HG03354 (cell line): Measurements from ENCODE around the gene MYCL.
"Not testable (repeated sequence)": the region's sequence is repeated elsewhere in the genome, so short reads cannot be mapped to it uniquely, and the experiment has no call there.

ENCODE experiments used
- ATAC-seq: cut with Tn5 transposase; IDR thresholded peaks from one replicate; pipeline ENCODE4 v1.9.1; 2021; ENCODE audit warnings: mild to moderate bottlenecking; ENCODE audit not compliant: unreplicated experiment, poor library complexity, severe bottlenecking

MYCL gene

DNA sequence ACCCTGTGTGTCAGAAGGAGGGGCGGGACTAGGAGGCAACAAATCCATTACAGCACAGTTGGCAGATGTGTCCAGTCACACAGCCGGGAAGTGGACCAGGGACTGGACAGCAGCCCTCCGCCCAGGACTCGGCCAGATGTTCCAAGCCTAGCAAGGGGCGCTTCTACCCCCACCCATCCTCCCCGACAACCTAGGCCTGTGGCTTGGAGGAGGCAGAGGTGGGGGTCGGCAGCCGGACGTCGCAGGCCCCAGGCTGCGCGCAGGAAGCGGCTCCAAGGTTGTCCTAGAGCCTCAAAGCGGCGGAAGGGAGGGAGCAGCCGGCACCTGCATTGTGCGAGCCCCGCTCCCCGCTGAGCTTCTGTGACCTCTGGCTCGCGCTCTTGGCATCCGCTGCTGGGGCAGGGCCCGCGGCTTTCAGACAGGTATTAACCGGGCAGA lies 20.6 kb upstream of the MYCL start:
- ATAC-seq, result no peak

DNA sequence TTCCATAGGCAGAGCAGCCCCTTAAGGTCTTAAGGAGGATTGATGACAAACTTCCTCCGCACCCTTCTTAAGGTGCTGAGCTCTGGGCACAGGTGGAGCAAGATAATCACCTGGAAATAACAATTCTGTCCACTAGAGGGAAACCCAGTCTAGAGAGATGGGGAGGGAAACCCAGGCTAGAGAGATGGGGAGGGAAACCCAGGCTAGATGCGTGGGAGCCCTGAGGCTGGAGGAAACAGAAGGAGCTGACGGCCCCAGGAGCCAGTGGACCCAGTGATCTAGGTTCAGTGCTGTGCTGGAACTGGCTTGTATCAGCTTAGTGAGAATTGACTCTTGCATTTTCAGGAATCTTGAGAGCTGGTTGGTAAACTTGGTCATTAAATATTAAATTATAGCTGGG lies 17.8 kb upstream of the MYCL start:
- ATAC-seq, result no peak

DNA sequence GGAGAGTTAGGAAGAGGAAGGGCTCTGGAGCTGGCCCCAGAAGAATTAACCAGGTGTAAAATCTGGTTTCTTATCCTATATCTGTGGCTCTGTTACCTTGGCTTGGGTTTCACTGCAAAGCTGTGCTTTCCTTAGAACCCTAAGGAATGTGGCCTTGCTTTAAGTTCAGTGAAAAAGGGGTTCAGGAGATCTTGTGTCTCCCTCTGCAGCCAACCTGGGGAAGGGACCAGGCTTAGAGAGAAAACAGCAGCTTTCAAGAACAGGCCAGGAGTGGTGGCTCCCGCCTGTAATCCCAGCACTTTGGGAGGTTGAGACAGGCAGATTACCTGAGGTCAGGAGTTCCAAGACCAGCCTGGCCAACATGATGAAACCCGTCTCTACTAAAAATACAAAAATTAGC lies 16.1 kb upstream of the MYCL start:
- ATAC-seq, result no peak

DNA sequence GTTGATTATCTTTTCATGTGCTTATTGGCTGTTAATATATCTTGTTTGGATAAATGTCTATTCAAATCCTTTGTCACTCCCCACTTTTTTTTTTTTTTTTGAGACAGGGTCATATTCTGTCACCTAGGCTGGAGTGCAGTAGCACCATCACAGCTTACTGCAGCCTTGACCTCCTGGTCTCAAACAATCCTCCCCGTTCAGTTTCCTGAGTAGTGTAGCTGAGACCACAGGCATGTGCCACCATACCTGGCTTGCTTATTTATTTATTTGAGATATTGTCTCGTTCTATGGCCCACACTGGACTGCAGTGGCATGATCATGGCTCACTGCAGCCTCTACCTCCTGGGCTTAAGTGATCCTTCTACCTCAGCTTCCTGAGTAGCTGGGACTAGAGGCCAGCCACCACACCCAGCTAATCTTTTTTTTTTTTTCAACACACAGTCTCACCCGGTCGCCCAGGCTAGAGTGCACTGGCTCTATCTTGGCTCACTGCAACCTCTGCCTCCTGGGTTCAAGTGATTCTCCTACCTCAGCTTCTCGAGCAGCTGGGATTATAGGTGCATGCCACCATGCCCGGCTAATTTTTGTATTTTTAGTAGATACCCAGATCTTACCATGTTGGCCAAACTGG lies 13.9 kb upstream of the MYCL start:
- no peak for ATAC-seq

DNA sequence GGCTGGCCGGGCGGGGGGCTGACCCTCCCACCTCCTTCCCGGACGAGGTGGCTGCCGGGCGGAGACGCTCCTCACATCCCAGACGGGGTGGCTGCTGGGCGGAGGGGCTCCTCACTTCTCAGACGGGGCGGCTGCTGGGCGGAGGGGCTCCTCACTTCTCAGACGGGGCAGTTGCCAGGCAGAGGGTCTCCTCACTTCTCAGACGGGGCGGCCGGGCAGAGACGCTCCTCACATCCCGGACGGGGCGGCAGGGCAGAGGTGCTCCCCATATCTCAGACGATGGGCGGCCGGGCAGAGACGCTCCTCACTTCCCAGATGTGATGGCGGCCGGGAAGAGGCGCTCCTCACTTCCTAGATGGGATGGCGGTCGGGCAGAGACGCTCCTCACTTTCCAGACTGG lies 11.4 kb upstream of the MYCL start:
- ATAC-seq, result not testable (repeated sequence)

DNA sequence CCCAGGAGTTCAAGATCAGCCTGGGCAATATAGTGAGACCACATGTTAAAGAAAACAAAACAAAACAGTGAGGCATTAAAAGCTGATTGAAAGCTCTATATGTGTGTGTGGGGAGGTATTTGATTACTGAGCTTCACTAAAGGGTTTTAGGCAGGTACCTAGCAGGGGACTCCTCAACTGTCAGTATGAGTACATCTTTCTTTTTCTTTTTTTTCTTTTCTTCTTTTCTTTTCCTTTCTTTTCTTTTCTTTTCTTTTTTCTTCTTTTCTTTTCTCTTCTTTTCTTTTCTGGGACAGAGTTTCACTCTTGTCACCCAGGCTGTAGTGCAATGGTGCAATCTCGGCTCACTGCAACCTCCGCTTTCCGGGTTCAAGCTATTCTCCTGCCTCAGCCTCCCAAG lies 8.5 kb upstream of the MYCL start:
- no peak for ATAC-seq

DNA sequence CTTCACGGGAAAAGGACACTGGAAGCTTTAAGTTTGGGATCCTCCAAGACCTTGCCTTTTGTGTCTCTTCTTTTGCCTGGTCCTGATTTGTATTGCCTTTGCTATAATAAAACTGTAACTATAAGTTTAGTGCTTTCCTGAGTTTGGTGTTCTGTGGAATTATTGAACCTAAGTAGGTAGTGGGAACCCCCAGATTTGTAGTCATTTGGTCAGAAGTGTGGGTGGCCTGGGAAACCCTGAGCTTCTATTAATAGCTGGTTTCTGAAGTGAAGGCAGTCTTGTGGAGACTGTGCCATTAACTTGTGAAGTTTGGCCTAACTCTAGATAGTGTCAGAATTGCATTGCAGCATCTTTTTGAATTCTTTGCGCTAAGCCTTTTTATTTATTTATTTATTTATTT lies 6.8 kb upstream of the MYCL start:
- no peak for ATAC-seq

DNA sequence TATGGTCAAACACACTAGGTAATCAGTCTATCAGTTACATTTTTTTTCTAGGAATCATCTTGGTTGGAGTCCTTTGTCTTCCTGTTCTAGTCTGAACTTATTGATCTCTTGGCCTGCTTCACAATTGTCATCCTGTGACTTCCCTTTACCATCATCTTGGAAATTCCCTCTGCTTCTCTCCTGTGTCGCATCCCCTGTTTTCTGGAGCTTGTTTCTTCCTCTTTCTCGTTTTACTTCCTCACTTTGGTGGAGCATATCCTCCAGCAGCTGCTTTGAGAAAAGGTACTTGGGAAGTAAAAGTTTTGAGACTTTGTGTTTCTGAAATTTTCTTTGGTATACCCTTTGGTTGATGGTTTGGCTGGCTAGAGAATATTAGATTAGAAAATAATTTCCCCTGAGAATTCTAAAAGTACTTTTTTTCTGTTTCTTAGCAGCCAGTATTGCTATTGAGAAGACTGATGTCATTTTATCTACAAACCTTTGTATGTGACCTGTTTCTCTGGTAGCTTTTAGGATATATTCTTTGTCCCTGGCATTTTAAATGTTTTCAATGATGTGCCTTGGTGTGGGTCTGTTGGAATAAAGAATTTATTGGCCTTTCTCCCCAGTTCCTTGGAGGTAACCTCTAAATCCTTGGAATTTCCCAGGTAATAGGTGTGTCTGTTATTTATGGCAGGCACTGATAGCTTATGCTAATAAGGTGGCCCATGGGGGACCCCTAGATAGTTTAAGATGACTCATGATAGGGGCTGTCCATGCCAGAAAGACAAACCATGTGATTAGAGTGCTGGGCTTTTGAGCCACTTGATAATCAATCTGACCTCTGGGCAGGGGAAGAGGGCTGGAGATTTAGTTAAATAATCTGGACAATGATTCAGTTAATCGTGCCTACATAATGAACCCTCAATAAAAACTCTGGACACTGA lies 6.1 kb upstream of the MYCL start:
- ATAC-seq, result no peak

DNA sequence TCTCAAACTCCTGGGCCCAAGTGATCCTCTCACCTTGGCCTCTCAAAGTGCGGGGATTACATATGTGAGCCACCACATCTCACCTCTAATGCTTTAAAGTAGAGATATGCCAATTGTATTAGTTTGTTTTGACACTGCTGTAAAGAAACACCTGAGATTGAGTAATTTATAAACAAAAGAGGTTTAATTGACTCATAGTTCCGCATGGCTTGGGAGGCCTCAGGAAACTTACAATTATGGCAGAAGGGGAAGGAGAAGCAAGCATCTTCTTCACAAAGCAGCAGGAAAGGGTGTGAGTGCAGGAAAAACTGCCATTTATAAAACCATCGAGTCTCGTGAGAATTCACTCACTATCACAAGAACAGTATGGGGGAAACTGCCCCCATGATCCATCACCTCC lies 3.5 kb upstream of the MYCL start:
- ATAC-seq, result no peak

DNA sequence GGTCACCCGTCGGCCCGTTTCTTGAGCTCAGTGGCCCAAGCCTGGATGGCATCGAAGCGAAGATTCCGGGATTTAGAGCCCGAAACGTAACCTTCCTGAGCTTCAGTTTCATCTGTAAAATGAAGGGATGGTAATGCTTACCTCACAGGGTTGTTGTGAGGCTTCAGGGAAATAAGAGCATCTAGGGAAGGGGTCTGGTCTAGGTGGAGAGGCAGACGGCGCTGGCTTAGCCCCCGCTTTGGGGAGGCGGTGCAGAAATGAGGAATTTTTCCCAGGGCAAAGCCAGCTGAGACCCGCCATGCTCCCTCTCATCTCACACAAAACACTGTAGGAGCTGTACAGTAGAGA lies 717 bp upstream of the MYCL start:
- ATAC-seq, result no peak

DNA sequence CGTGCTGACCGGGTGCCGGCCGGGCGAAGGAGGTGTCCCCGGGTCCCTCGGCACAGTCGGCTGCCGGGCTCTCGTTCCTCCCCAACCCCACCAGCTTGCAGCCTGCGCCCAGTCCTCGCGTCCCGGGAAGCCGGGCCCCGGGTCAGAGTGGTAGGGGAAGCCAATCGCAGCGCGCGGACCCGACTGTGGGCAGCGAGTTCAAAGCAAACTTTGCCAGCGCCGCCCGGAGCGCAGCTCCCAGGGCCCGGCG lies 328 bp downstream of the MYCL start:
- no peak for ATAC-seq

DNA sequence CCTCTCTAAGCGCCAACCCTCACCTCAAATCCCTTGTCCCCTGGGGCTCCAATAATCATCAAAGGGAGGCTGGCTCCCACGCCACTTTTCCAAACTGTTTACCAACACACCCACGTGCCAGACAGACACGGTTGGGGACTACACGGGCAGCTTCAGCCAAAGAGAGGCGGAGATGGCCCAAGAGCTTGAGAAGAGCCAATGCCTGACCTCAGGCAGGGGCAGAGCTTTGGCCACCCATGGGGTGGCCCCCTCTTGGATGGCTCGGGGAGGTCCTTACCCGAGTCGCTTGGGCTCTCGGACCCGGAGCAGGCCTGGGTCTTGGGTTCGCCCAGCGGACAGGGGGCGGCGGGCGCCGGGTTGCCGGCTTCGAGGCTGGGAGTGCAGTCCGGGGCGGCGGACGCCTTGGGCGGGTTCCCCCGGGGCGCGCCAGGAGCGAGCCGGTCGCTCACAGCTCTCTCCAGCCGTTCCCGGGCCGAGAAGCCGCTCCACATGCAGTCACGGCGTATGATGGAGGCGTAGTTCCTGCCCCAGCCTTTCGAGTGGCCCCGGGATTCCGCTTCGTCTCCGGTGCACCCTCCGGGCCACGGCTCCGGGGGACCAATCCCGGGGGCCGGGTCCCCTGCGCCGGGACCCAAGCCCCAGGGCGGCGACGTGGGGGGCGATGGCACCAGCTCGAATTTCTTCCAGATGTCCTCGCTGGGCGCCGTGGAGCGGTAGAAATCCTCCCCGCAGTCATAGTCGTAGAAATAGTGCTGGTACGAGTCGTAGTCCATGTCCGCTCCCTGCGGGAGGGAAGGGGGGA lies 854 bp downstream of the MYCL start:
- ATAC-seq, result peak; percentile 24

DNA sequence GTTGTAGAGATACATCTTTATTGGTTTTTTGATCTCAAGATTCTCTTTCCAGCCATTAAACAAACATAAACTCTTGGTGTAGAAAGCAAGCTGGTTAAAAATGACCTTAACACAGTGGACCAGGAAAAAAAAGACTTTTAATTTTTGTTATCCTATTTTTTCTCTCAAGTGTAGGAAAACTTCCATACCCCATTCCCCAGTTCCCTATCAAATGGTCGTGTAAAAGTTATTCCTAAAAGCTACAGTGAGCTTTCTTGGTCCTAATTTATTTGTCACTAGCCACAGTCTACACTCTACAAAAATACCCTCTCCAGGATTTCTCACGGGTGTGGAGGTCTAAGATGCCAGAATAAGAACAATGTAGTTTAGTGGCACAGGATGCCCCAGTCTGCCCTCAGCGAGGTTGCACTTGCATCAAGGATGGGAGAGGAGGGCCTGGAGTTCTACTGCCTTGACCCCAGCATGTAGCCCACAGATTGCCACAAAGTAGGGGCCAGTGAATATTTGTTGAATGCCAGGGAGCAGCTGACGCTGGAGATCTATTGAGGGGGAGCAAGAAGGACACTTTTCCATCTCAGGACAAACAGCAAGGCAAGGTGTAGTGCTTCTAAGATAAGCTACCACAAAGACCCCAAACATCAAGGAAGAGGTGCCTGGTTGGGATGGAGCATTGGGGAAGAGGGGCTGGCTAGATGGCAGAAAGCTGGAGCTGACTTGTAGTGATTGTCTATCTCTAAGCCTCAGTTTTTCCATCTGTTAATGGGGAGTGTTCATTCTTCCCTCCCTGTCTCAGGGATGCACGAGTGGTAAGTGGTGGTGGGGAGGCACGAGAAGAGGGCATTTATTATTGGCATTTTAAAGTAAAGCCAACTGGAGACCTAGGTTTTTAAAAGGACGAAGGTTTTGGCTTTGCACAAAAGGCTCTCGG lies 1.8 kb downstream of the MYCL start:
- ATAC-seq, result no peak

DNA sequence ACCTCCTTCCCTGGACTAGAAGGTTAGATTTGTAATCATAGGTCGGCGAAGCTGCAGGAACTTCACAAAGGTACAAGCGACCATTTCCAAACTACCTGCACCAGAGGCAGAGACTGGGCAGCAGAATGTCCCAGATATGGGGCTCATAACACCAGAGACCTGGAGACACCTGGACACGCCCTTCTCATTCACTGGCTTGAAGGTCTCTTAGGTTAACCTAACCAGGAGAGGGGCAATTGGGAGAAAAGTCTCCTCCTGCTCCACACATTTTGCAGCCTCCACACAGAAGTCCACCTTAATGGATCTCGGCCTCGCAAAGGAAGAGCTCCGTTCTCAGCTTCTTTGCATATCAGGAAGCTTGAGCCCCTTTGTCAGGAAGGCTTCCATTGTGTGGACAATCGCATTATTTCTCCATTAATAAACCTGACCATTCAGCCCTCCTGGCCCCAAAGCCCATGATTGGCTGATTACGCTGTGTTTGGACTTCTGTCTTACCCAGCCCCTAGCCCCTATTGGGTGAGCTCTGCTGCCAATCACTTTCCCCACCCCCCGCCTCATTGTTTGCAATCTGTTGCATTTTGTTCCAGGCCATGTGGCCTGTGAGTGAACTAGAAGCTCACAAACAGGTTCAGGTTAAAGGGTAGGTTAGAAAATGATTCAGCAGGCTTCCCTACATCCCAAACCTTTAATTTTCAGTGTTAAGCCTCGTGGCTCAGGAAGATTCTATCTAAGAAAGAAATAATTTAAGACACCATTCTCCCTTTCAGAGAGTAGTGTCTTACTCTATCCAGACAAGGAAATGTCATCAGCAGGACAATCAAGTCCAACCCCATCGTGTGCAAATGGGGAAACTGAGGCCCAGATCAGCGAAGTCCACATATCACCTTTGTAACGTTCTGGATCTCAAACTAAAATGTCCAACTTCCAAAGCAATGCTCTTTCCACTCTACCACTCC lies 2.8 kb downstream of the MYCL start:
- no peak for ATAC-seq

DNA sequence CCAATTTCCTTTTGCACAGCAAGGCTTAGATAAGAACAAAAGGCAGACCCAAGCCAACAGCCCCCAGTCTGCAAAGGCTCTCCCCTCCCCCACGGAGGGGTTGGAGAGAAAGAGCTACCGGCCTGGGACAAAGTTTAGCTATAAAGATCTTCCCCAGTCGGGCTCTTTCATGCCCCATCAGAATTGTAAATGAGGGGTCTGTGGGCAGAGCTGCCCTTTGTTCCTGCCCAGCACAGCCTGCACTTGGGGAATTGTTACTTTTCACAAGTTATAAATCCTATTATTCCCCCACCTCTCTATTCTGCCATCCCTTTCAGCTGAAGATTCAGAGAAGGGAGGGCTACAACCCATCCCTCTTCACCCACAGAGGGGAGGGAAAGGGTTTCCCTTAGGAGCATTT lies 3.5 kb downstream of the MYCL start:
- ATAC-seq, result no peak

DNA sequence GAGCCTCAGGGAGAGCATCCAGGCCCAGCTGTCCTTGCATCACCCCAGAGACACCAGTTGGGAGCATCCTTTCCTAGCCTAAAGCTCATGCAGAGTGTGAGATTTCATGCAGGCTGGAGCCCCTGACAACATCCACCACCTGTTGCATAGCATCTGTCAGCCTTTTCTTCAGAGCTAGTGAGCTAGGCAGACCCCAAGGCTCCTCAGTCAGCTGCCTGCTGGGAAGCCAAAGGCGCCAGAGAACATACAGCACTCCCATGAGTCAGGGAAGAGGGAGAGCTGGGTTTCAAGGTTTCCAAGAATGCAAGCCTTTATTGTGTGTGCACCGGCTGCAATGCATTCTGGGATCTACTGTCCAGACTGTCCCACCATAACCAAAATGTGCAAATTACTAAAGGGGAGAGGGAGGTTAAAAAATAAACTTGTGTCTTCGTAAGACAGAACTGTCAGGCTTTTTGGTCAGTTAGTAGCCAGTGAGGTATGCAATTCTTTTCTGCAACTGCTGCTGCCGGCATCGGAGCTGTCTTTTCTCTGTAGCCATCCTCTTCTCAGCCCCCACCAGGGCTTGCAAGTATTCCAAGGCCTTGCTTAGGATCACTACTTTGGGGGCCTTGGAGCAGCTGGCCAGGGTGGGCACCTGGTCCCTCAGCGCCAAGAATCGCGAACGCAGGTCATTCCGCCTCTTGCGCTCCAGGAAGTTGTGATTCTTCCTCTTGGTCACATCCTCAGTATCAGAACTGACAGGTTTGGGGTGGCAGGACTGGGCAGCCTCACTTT lies 4.6 kb downstream of the MYCL start:
- ATAC-seq, result no peak

DNA sequence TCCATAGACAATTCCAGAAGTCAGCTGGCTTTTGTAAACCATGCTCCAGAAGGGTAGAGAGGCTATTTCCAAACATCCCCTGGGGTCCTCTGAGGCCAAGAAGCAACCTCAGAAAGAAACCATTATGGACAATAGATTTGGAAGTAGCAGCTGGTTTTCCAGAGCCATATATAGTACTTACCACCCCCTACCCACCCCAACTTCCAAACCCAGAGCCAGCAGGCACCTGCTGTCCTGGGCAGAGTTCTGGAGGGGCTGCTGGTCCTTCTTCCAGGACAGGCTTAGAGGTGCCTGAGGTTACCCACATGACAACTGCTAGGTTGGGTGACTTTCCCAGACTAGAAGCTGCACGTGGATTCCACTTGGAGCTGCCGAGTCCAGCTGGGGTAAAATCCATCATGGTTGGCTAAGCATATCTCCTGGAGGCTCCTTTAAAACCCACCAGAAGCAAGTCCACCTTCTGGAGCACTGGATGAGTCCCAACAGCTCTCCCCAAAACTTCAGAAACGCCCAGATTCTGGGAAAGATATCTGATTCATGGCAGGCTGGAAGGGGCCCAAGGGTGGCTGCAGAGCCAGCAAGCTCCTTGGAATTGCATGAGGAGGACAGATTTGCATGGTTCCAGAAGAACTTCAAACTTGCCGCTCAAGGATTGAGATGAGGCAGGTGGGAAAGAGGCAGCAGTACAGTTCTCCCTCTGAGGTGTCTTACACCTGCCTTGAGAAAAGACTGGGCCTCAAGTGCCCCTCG lies 5.8 kb downstream of the MYCL start:
- no peak for ATAC-seq
